ENCODE results near the gene CNKSR1.

GRCh38 chr1:26200413-26200812 lies 23.1 kb downstream of the CNKSR1 start:
- TF ChIP-seq CTCF (conservative IDR thresholded peaks at IDR 0.05; ENCODE audit: low read length): no peak
- no peak for TF ChIP-seq EZH2phosphoT487 (IDR thresholded peaks at IDR 0.05; ENCODE audit: borderline replicate concordance, low read depth, low read length)

Data from OCI-LY7 (cell line).